T-cell (primary cell): Measurements from ENCODE around the gene IPO13. TPM values are rescaled to one million over a fixed set of nuclear protein-coding genes. Genes with fewer than 3 reads are reported as not detected.

Experiments
- ATAC-seq, 4 experiments: fragments of 200-7000 bp in 3 of 4; fragments of 150-1000 bp in 1 of 4; cut with Tn5 transposase; replicated peaks in 1 of 4; 1 replicate in 3 of 4; 2 replicates in 1 of 4; pipeline ENCODE4 v1.10.0; 2021; ENCODE audit warnings: moderate library complexity in 3 of 4, mild to moderate bottlenecking in 2 of 4, moderate number of reproducible peaks in 1 of 4
- CTCF ChIA-PET, 2 donors: fragments of 300-600 bp; sonication (Branson Sonifier 250); formaldehyde crosslinking; loops; one replicate each; lab custom pipeline; 2022; ENCODE audit warnings: antibody characterized with exemption in 2 of 2; lab: Charles Lee
- POLR2A ChIA-PET, 2 donors: fragments of 300-600 bp; sonication (Branson Sonifier 250); formaldehyde crosslinking; loops; one replicate each; lab custom pipeline; 2022; ENCODE audit warnings: antibody characterized with exemption in 2 of 2; lab: Charles Lee
- DNase-seq, 35 experiments: peaks; one replicate each; pipeline versions ENCODE4 v3.0.0 to v3.0.0-alpha.2; 2013 to 2023
- H3K27ac ChIP-seq: one replicate; pipeline ENCODE4 v1.5.1; 2013; ENCODE audit warnings: low read length
- H3K27me3 ChIP-seq, 2 experiments: replicated peaks in 1 of 2; 1 replicate in 1 of 2; 2 replicates in 1 of 2; pipeline versions ENCODE4 v1.6.1 to v1.7.0; 2013; ENCODE audit warnings: low read length in 1 of 2, mixed read lengths in 1 of 2; ENCODE audit not compliant: control insufficient read depth in 2 of 2, insufficient read depth in 2 of 2; ENCODE audit errors: extremely low read depth in 1 of 2
- H3K36me3 ChIP-seq, 2 donors: 1 replicate in 1 of 2; 2 replicates in 1 of 2; pipeline versions ENCODE4 v1.6.1 to v1.7.0; 2013; ENCODE audit warnings: low read length in 1 of 2; ENCODE audit not compliant: control insufficient read depth in 2 of 2, insufficient read depth in 1 of 2; ENCODE audit errors: extremely low read depth in 1 of 2
- H3K4me1 ChIP-seq, 2 experiments: 1 replicate in 1 of 2; 2 replicates in 1 of 2; pipeline versions ENCODE4 v1.6.1 to v1.7.0; 2013; ENCODE audit warnings: low read length in 2 of 2, mixed read lengths in 1 of 2; ENCODE audit not compliant: insufficient read depth in 2 of 2, control insufficient read depth in 1 of 2; ENCODE audit errors: extremely low read depth in 1 of 2
- H3K4me3 ChIP-seq, 2 donors: 1 replicate in 1 of 2; 2 replicates in 1 of 2; pipeline versions ENCODE4 v1.5.1 to v1.7.0; 2013; ENCODE audit warnings: mild to moderate bottlenecking in 2 of 2, low read length in 1 of 2, moderate library complexity in 1 of 2; ENCODE audit not compliant: control insufficient read depth in 1 of 2; ENCODE audit errors: extremely low read depth in 1 of 2
- H3K9me3 ChIP-seq: 2 replicates; pipeline ENCODE4 v1.7.0; 2013
- H3K27ac Mint-ChIP-seq, 2 donors: one replicate each; pipeline ENCODE4 v1.8.0; 2020 to 2021; ENCODE audit warnings: mild to moderate bottlenecking in 2 of 2, mixed read lengths in 2 of 2
- H3K27me3 Mint-ChIP-seq, 2 donors: one replicate each; pipeline ENCODE4 v1.8.0; 2021 to 2022; ENCODE audit warnings: mixed read lengths in 2 of 2
- H3K36me3 Mint-ChIP-seq: one replicate; pipeline ENCODE4 v1.8.0; 2021; ENCODE audit warnings: mixed read lengths
- H3K4me1 Mint-ChIP-seq, 3 donors: one replicate each; pipeline ENCODE4 v1.8.0; 2020 to 2022; ENCODE audit warnings: mixed read lengths in 3 of 3, mild to moderate bottlenecking in 1 of 3
- H3K4me3 Mint-ChIP-seq, 3 donors: one replicate each; pipeline ENCODE4 v1.8.0; 2020 to 2022; ENCODE audit warnings: mild to moderate bottlenecking in 3 of 3, mixed read lengths in 3 of 3, moderate library complexity in 3 of 3
- H3K9me3 Mint-ChIP-seq, 3 donors: one replicate each; pipeline ENCODE4 v1.8.0; 2020 to 2022; ENCODE audit warnings: mixed read lengths in 3 of 3
- WGBS: methylation state at CpG from one replicate; pipeline ENCODE4 v1.1.5; 2013; ENCODE audit warnings: missing lambda C conversion rate; ENCODE audit not compliant: insufficient coverage; 5-methylcytosine and 5-hydroxymethylcytosine counted together
- total RNA-seq, 35 experiments: library from RNA in 6 of 35; stranded (reverse) in 6 of 35; fragments of 120-200 nt in 1 of 35; gene quantifications; one replicate each; pipeline versions ENCODE4 v1.2.1 to v1.2.4 and lab custom pipeline; 2013 to 2026

The IPO13 gene
- total RNA-seq, 5 donors from 2014 or later (not counting 1 experiment from before 2014, with no cell fraction given), result 15.3 to 24.3 (median 22.1) TPM

DNA sequence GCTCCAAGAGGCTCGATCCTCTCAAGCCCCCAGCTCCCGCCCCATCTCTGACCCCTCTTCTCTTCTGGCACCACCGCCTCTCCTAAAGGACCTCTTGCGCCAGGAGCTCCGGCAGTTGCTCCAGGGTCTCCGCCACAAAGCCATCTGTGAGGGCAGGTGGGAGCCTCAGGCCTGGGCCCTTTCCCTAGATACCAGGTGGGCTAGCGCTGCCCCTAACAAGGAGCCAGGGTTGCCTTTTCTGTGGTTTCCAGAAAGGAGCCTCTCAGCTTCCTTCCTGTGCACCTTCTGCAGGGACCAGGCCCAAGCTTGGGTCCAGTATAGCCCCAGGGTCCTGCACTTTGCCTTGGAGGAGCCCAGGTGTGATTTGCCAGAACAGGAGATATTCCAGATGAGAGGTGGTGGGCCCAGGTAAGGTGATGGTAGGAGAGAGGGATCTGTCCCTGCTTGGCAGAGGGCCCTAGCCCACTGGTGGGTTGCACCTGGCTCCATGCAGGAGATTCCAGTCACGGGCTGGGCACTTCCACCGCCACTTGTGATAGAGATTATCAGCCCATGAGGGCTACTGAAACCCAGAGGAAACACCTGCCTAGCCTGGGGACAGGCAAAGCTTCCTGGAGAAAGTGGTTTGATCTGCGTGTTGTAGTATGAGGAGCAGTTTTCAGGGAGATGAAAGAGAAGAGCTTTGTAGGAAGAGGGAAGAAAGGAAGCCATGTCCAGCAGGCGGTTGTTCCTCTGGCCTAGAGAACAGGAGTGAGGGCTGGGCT, 45.7 kb downstream of the IPO13 start:
- POLR2A ChIA-PET, result no interaction called here

DNA sequence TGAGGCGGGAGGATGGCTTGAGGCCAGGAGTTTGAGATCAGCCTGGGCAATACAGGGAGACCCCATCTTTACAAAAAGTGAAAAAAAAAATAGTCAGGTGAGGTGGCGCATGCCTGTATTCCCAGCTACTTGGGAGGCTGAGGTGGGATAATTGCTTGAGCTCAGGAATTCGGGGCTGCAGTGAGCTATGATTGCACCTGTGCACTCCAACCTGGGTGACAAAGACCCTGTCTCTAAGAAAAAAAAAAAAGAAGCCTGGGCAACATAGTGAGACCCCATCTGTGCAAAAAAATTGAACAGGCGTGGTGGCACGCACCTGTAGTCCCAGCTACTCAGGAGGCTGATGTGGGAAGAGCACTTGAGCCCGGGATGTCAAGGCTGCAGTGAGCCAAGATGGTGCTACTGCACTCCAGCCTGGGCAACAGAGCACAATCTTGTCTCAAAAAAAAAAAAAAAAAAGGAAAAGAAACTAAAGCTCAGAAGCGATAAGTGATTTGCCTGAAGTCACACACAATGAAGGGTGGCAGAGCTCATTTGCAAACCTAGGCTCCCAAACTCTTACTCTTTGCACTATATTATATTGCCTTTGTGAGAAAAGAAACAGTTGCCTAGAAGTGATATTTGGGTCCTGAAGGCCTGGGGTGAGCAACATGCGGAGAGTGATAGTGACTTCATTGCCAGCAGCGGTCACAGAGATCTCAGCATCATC, 46.6 kb downstream of the IPO13 start:
- Histone ChIP-seq H3K27ac (no peak overlapping the region), H3K27me3 (no peaks in the 10 kb centered on the region), H3K9me3 (no peaks in the 10 kb centered on the region), H3K4me1 (peaks cover 2 to 20% of the 10 kb centered on the region in 2 experiments), H3K4me3 (no peak overlapping the region), H3K36me3 (no peaks in the 10 kb centered on the region)
- 83% methylated on average over 6 of the region's 9 CpGs for WGBS
- ChIA-PET CTCF (no interaction called here), POLR2A (interaction anchor here in 1 of 2 donors (0.5 kb wide), 1 partner anchor 636 kb away, joined by 3 read pairs; no protein-coding TSS in a partner anchor)
- Mint-ChIP-seq H3K27me3 (no peaks in the 10 kb centered on the region), H3K27ac (no peak overlapping the region), H3K4me1 (peaks cover 12 to 16% (median 12%) of the 10 kb centered on the region in 3 donors), H3K4me3 (peak overlapping the region; percentile 90 to 94 (median 92)), H3K9me3 (no peaks in the 10 kb centered on the region), H3K36me3 (no peaks in the 10 kb centered on the region)
- no peak for DNase-seq
- ATAC-seq, result no peak

More for the DNA sequence above, 45.7 kb downstream of the IPO13 start:
- peaks cover 2 to 20% of the 10 kb centered on the region in 2 experiments for H3K4me1 ChIP-seq
- Mint-ChIP-seq H3K4me1 (peaks cover 12 to 16% (median 12%) of the 10 kb centered on the region in 3 donors), H3K4me3 (peak overlapping the region; percentile 90 to 94 (median 92)), H3K27me3 (no peaks in the 10 kb centered on the region), H3K36me3 (no peaks in the 10 kb centered on the region), H3K27ac (peak overlapping the region in 1 of 2 donors; percentile 44), H3K9me3 (no peaks in the 10 kb centered on the region)
- no peak overlapping the region for H3K27ac ChIP-seq
- DNase-seq, result no peak
- peak overlapping the region in 1 of 2 donors; percentile 73 for H3K4me3 ChIP-seq
- CTCF ChIA-PET, result interaction anchor here (0.6 kb wide), 2 partner anchors 41 to 46 kb away, joined by 4 read pairs; no protein-coding TSS in a partner anchor
- H3K27me3 ChIP-seq, result no peaks in the 10 kb centered on the region
- WGBS, result 49% methylated on average over 11 of the region's 11 CpGs
- no peaks in the 10 kb centered on the region for H3K9me3 ChIP-seq
- no peaks in the 10 kb centered on the region for H3K36me3 ChIP-seq
- no peak for ATAC-seq

DNA sequence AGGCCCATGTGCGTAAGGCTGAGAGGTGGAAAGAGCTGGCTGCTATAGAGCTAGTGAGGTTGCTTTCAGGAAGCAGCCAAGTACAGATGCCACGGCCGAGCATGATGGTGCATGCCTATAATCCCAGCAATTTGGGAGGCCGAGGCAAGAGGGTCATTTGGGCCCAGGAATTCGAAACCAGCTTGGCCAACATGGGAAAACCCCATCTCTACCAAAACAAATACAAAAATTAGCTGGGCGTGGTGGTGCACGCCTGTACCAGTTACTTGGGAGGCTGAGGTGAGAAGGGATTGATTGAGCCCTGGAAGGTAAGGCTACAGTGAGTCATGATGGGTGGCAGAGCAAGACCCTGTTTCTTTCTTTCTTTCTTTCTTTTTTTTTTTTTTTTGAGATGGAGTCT, 47.3 kb downstream of the IPO13 start:
- no peak overlapping the region for H3K4me3 Mint-ChIP-seq
- H3K4me3 ChIP-seq, result no peak overlapping the region
- H3K27me3 Mint-ChIP-seq, result no peaks in the 10 kb centered on the region
- peaks cover 12 to 16% (median 12%) of the 10 kb centered on the region in 3 donors for H3K4me1 Mint-ChIP-seq
- no peaks in the 10 kb centered on the region for H3K9me3 ChIP-seq
- ChIA-PET CTCF (no interaction called here), POLR2A (interaction anchor here in 1 of 2 donors (0.5 kb wide), 1 partner anchor 636 kb away, joined by 3 read pairs; no protein-coding TSS in a partner anchor)
- ATAC-seq (no peak), DNase-seq (no peak)
- peaks cover 2 to 20% of the 10 kb centered on the region in 2 experiments for H3K4me1 ChIP-seq
- no peaks in the 10 kb centered on the region for H3K36me3 ChIP-seq
- no peaks in the 10 kb centered on the region for H3K9me3 Mint-ChIP-seq
- H3K36me3 Mint-ChIP-seq, result no peaks in the 10 kb centered on the region
- 83% methylated on average over 1 of the region's 7 CpGs for WGBS
- H3K27ac Mint-ChIP-seq, result no peak overlapping the region
- no peak overlapping the region for H3K27ac ChIP-seq
- no peaks in the 10 kb centered on the region for H3K27me3 ChIP-seq

DNA sequence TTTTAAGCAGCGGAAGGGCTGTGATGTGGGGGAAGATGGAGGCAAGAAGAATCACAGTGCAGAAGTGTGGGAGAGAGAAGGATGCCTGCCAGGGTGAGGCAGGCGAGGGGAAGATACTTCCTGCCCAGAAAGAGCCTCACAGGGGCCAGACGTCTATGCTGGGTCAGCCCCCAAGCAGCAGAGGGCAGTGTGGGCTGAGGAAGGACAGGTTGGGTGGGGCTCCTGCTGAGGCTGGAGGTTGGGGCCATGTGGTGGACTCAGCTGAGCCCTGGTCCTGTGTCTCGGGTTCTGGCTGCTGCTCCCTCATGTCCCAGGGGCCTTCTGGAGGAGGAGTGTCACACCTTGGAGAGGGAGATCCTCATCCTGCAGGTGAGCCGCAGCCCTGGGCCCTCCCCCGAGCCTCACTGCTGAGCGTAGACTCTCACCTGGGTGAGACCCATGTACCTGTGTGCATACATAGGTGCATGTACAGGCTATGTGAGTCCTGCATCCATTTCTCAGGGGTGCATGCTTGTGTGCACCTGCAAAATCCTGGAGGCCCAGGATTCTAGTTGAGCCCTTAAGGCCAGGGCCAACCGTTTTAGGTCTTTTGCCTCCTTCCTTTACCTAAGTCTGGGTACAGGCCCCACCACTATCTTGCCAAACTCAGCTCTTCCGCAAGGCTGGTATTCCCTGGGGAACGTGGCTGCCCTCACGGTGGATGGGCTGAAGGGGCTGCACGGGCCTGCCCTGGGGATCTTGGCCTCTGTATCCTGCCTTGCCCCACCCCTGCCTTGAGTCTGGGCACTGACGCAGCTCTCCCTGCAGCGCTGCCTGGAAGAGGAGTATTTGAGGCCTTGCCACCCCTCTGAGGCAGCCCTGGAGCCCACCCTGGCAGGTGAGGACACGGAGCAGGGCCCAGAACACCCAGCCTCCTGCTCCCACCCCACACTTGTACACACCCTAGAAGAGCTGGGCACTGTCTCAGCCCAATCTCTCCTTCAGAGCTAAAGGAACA, 48.3 kb downstream of the IPO13 start:
- no peaks in the 10 kb centered on the region for H3K36me3 Mint-ChIP-seq
- WGBS, result 77% methylated on average over 14 of the region's 15 CpGs
- no peak overlapping the region for H3K4me3 Mint-ChIP-seq
- Histone ChIP-seq H3K4me3 (no peak overlapping the region), H3K36me3 (no peaks in the 10 kb centered on the region), H3K27me3 (no peaks in the 10 kb centered on the region), H3K27ac (no peak overlapping the region), H3K4me1 (peaks cover 2 to 20% of the 10 kb centered on the region in 2 experiments), H3K9me3 (no peaks in the 10 kb centered on the region)
- no peaks in the 10 kb centered on the region for H3K9me3 Mint-ChIP-seq
- ChIA-PET POLR2A (no interaction called here), CTCF (interaction anchor here in 1 of 2 donors (0.8 kb wide), 1 partner anchor 10 kb away, joined by 4 read pairs; no protein-coding TSS in a partner anchor)
- DNase-seq (no peak), ATAC-seq (no peak)
- no peaks in the 10 kb centered on the region for H3K27me3 Mint-ChIP-seq
- peaks cover 12 to 16% (median 12%) of the 10 kb centered on the region in 3 donors for H3K4me1 Mint-ChIP-seq
- H3K27ac Mint-ChIP-seq, result no peak overlapping the region

DNA sequence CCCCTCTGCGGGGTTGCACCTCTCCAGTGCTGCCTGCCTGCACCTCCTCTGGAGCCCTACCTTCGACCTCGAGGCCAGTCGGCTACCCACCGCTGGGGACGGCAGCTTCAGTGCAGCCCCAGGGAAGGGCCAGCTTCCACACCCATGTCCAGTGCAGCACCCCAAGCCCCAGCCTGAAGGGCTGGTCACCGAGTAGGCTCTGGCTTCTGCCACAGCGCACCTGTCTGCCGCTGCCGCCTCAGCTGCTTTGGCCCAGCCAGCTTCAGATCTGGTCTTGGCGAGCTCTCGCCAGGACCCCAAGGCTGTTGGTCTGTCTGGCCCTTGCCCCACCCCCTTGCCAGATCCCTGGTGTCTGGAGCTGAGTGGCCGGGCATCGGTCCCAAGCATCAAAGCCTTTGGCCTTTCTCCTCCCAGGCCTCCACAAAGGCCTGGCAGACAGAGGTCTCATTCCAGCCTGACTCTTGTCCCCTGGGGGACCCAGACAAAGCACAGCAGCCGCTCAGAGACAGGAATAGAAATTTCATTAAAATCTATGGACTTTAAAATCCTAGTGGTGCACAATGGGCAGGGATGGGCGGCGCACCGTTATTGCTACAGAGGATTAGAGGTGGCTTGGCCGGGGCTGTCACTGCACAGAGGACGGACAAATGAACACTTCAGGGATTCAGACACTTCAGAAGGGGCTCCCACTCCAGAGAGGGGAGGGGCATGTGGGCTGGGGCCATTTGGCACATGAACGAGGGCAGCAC, 49.4 kb downstream of the IPO13 start:
- no peak overlapping the region for H3K27ac Mint-ChIP-seq
- H3K27me3 ChIP-seq, result peaks cover 0 to 6% of the 10 kb centered on the region in 2 experiments
- no peaks in the 10 kb centered on the region for H3K9me3 ChIP-seq
- POLR2A ChIA-PET, result no interaction called here
- peaks cover 10 to 12% (median 12%) of the 10 kb centered on the region in 3 donors for H3K4me1 Mint-ChIP-seq
- no peak overlapping the region for H3K4me3 ChIP-seq
- ATAC-seq (no peak), DNase-seq (no peak)
- no peaks in the 10 kb centered on the region for H3K9me3 Mint-ChIP-seq
- 96% methylated on average over 14 of the region's 21 CpGs for WGBS
- no peaks in the 10 kb centered on the region for H3K36me3 Mint-ChIP-seq
- no peaks in the 10 kb centered on the region for H3K27me3 Mint-ChIP-seq
- CTCF ChIA-PET, result interaction anchor here in 1 of 2 donors (0.8 kb wide), 1 partner anchor 9 kb away, joined by 4 read pairs; no protein-coding TSS in a partner anchor
- H3K4me3 Mint-ChIP-seq, result no peak overlapping the region
- no peaks in the 10 kb centered on the region for H3K36me3 ChIP-seq
- H3K27ac ChIP-seq, result no peak overlapping the region
- H3K4me1 ChIP-seq, result peaks cover 2 to 14% of the 10 kb centered on the region in 2 experiments
